Breast epithelium (tissue), 3 donors: ENCODE measurements around the gene CRHBP.

Experiments
- POLR2A ChIP-seq: fragments of 450-650 bp; IDR thresholded peaks from one replicate; pipeline ENCODE4 v1.6.1; 2016; ENCODE audit warnings: antibody characterized with exemption, mild to moderate bottlenecking, moderate library complexity
- TF ChIP-seq, protein P1 (sequence below), 3 donors: fragments of 450-650 bp; IDR thresholded peaks; one replicate each; pipeline ENCODE4 v1.5.1; 2016 to 2017; ENCODE audit warnings: antibody characterized with exemption in 3 of 3, mild to moderate bottlenecking in 3 of 3, moderate library complexity in 3 of 3

GRCh38 chr5:77015938-77016569 lies 63.2 kb downstream of the CRHBP start:
- no peak for TF ChIP-seq POLR2A
- TF ChIP-seq, protein P1, sequence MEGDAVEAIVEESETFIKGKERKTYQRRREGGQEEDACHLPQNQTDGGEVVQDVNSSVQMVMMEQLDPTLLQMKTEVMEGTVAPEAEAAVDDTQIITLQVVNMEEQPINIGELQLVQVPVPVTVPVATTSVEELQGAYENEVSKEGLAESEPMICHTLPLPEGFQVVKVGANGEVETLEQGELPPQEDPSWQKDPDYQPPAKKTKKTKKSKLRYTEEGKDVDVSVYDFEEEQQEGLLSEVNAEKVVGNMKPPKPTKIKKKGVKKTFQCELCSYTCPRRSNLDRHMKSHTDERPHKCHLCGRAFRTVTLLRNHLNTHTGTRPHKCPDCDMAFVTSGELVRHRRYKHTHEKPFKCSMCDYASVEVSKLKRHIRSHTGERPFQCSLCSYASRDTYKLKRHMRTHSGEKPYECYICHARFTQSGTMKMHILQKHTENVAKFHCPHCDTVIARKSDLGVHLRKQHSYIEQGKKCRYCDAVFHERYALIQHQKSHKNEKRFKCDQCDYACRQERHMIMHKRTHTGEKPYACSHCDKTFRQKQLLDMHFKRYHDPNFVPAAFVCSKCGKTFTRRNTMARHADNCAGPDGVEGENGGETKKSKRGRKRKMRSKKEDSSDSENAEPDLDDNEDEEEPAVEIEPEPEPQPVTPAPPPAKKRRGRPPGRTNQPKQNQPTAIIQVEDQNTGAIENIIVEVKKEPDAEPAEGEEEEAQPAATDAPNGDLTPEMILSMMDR (IDR thresholded peaks at IDR 0.05): no peak
